Osteoblast (primary cell): ENCODE results near the gene LTO1. TPM values are rescaled to one million over a fixed set of nuclear protein-coding genes. Genes with fewer than 3 reads are reported as not detected.
A peak's percentile ranks its signal among the peaks of the same experiment; 100 is the strongest.

Experiments
- DNase-seq: peaks from one replicate; pipeline ENCODE4 v3.0.0; 2011; ENCODE audit warnings: low spot score, mixed read lengths; ENCODE audit not compliant: insufficient read length; ENCODE audit errors: missing footprints
- H2AFZ ChIP-seq: 2 replicates; pipeline ENCODE4 v1.6.0; 2011; ENCODE audit warnings: mild to moderate bottlenecking, low read length
- H3K27ac ChIP-seq: 2 replicates; pipeline ENCODE4 v1.5.1; 2011; ENCODE audit warnings: mild to moderate bottlenecking, low read depth, low read length, moderate library complexity
- H3K27me3 ChIP-seq: 2 replicates; pipeline ENCODE4 v1.6.0; 2012; ENCODE audit warnings: mild to moderate bottlenecking, control low read depth, inconsistent platforms, low read length, moderate library complexity; ENCODE audit not compliant: insufficient read depth
- H3K36me3 ChIP-seq: 2 replicates; pipeline ENCODE4 v1.5.1; 2011; ENCODE audit warnings: mild to moderate bottlenecking, low read length, control low read depth, moderate library complexity; ENCODE audit not compliant: insufficient read depth
- H3K4me1 ChIP-seq: 2 replicates; pipeline ENCODE4 v1.5.1; 2011; ENCODE audit warnings: mild to moderate bottlenecking, low read length, control low read depth, moderate library complexity; ENCODE audit not compliant: insufficient read depth
- H3K4me2 ChIP-seq: 2 replicates; pipeline ENCODE4 v1.6.0; 2011; ENCODE audit warnings: mild to moderate bottlenecking, low read length; ENCODE audit not compliant: insufficient read depth
- H3K4me3 ChIP-seq: fragments of 200-600 bp; sonication (generic); 3 replicates; pipeline ENCODE4 v1.5.1; 2012; ENCODE audit warnings: mild to moderate bottlenecking, low read length, inconsistent platforms; ENCODE audit not compliant: insufficient read depth
- H3K79me2 ChIP-seq: 2 replicates; pipeline ENCODE4 v1.6.0; 2012; ENCODE audit warnings: mild to moderate bottlenecking, low read length, control low read depth, inconsistent platforms; ENCODE audit not compliant: insufficient read depth
- H3K9me3 ChIP-seq: 2 replicates; pipeline ENCODE4 v1.5.1; 2011; ENCODE audit warnings: low read depth, low read length, control low read depth
- H4K20me1 ChIP-seq: 2 replicates; pipeline ENCODE4 v1.6.0; 2012; ENCODE audit warnings: mild to moderate bottlenecking, low read length, control low read depth; ENCODE audit not compliant: insufficient read depth
- CTCF ChIP-seq: IDR thresholded peaks from 2 replicates; pipeline ENCODE4 v1.5.1; 2011; ENCODE audit warnings: mild to moderate bottlenecking, low read depth, low read length, moderate library complexity; ENCODE audit errors: extremely low read depth
- total RNA-seq: library from RNA; depleted of rRNA; stranded (reverse); fragments of >200 nt; gene quantifications from 2 replicates; pipeline ENCODE4 v1.2.3, GENCODE V29; 2012

Gene LTO1
- total RNA-seq, 1 donor: 24.6 TPM

- Histone ChIP-seq H3K27ac (no peak overlapping the region), H4K20me1 (no peaks in the 10 kb centered on the region), H3K4me1 (no peaks in the 10 kb centered on the region), H3K4me2 (no peak overlapping the region), H2AFZ (no peak overlapping the region), H3K4me3 (no peak overlapping the region), H3K36me3 (no peaks in the 10 kb centered on the region), H3K9me3 (no peaks in the 10 kb centered on the region), H3K27me3 (peaks cover 31% of the 10 kb centered on the region), H3K79me2 (no peaks in the 10 kb centered on the region)
- no peak for DNase-seq
- TF ChIP-seq CTCF: no peak
Observed at GRCh38 chr11:69711822-69712801, 37.0 kb upstream of the LTO1 start.

- H3K27ac ChIP-seq: no peak overlapping the region
- no peaks in the 10 kb centered on the region for H3K4me1 ChIP-seq
- H3K9me3 ChIP-seq: no peaks in the 10 kb centered on the region
- H3K36me3 ChIP-seq: no peaks in the 10 kb centered on the region
- no peak overlapping the region for H3K4me3 ChIP-seq
- H3K27me3 ChIP-seq: peaks cover 48% of the 10 kb centered on the region
- no peak overlapping the region for H2AFZ ChIP-seq
- H4K20me1 ChIP-seq: no peaks in the 10 kb centered on the region
- H3K79me2 ChIP-seq: no peaks in the 10 kb centered on the region
- no peak overlapping the region for H3K4me2 ChIP-seq
- peak; percentile 68 for DNase-seq
- no peak for TF ChIP-seq CTCF
Observed at GRCh38 chr11:69708736-69709401, 33.7 kb upstream of the LTO1 start.

GRCh38 chr11:69707176-69707575, 32.0 kb upstream of the LTO1 start:
- peaks cover 64% of the 10 kb centered on the region for H3K27me3 ChIP-seq
- no peak for DNase-seq
- H3K79me2 ChIP-seq: no peaks in the 10 kb centered on the region
- no peak for TF ChIP-seq CTCF
- no peaks in the 10 kb centered on the region for H4K20me1 ChIP-seq
- no peaks in the 10 kb centered on the region for H3K4me1 ChIP-seq
- no peak overlapping the region for H2AFZ ChIP-seq
- no peak overlapping the region for H3K4me2 ChIP-seq
- H3K9me3 ChIP-seq: no peaks in the 10 kb centered on the region
- no peak overlapping the region for H3K27ac ChIP-seq
- no peaks in the 10 kb centered on the region for H3K36me3 ChIP-seq
- H3K4me3 ChIP-seq: no peak overlapping the region
